Pancreas (tissue), 10 donors: ENCODE measurements around the gene TBC1D5. TPM values are rescaled to one million over a fixed set of nuclear protein-coding genes. Genes with fewer than 3 reads are reported as not detected.

ENCODE experiments used
- ATAC-seq, 4 donors: fragments of 200-7000 bp; cut with Tn5 transposase; one replicate each; pipeline versions ENCODE4 v1.8.0 to v1.9.1; 2020; ENCODE audit warnings: mild to moderate bottlenecking in 4 of 4, moderate library complexity in 4 of 4
- DNase-seq, 6 donors: peaks; one replicate each; pipeline ENCODE4 v3.0.0-alpha.2; 2020
- FAIRE-seq: peaks from 2 replicates; lab custom pipeline; 2012; peaks lifted over from hg19 to GRCh38; lab: Jason Lieb, UNC
- H3K27ac ChIP-seq, 4 donors: fragments of 200-600 bp; sonication (generic); 1 replicate in 3 of 4; 2 replicates in 1 of 4; pipeline versions ENCODE4 v1.5.0 to v1.8.0; 2020
- H3K27me3 ChIP-seq, 4 donors: fragments of 200-600 bp; one replicate each; pipeline ENCODE4 v1.8.0; 2021
- H3K36me3 ChIP-seq, 3 donors: fragments of 200-600 bp; sonication (generic) in 1 of 3; one replicate each; pipeline versions ENCODE4 v1.5.0 to v1.8.0; 2020 to 2021
- H3K4me1 ChIP-seq, 3 donors: fragments of 200-600 bp; one replicate each; pipeline ENCODE4 v1.8.0; 2021
- H3K4me3 ChIP-seq, 4 donors: fragments of 200-600 bp; sonication (generic) in 2 of 4; one replicate each; pipeline versions ENCODE4 v1.5.0 to v1.8.0; 2020 to 2021
- H3K9me3 ChIP-seq, 4 donors: fragments of 200-600 bp; one replicate each; pipeline ENCODE4 v1.8.0; 2021
- WGBS, 2 donors: extraction: QIAGEN DNeasy Blood & Tissue Kit; methylation state at CpG; one replicate each; pipeline ENCODE4 v1.1.7; 2013; 5-methylcytosine and 5-hydroxymethylcytosine counted together
- intact Hi-C, 3 donors: fragments of 100-400 bp; cut with DNase I; formaldehyde crosslinking; loops; one replicate each; pipeline versions ENCODE4 v1.11.1 to v1.14.2; 2022
- polyA plus RNA-seq, 2 donors: library from polyadenylated mRNA; stranded (reverse); fragments of 200-250 nt; gene quantifications; one replicate each; pipeline ENCODE4 v1.2.3, GENCODE V29; 2013
- total RNA-seq, 6 donors: library from RNA; stranded (reverse); fragmentation: NEBNext Ultra II Directional in 4 of 6; extraction: Animal tissue kit (Norgen Biotek cat#: 25700) in 4 of 6; gene quantifications; one replicate each; pipeline versions ENCODE4 v1.2.1 to v1.2.4, GENCODE V29; 2021 to 2023
- TF ChIP-seq, protein P1 (sequence below), 4 donors: fragments of 200-600 bp; sonication (generic) in 3 of 4; IDR thresholded peaks; one replicate each; pipeline versions ENCODE4 v1.5.0 to v1.8.0; 2021; ENCODE audit warnings: antibody characterized with exemption in 4 of 4
- donor health status: healthy with polysubstance abuse.
- donor health status: DM: no; HTN: no; CAD: no; lungs with moderate emphysema.
- donor health status: DM: no; HTN: no; CAD: no.
- donor health status: control.
- donor health status: control.
- donor health status: Bipolar disorder and iron deficiency.
- donor health status: DM: yes; HTN: yes; CAD: no.
- donor health status: DM: no; HTN: no; CAD: no.
- donor health status: DM: no; HTN: no; CAD: no.
- donor health status: DM: yes; HTN: yes; CAD: no.

TBC1D5 gene
- total and polyA plus RNA-seq, 8 donors: 6.5 to 39.2 (median 19.9) TPM

DNA sequence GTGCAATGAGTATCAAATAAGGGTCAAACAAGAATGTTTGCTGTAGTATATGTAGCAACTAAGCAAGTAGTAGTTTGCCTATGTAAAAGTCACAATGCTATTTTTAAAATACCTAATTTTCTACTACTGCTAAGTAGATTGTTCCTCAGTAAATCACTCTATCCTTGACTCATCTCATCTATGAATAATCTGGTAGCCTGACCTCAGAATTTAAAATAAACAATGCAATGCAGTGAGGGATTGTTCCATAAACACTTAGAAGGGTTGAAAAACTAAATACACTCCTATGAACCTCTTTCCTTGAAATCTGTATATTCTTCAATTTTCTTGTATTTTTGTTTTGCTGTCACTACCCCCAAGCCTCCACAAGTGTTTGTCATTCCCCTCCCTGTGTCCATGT, 253.3 kb downstream of the TBC1D5 start:
- intact Hi-C loops: no loop called here
- no peak overlapping the region for H3K4me3 ChIP-seq
- no peak overlapping the region for H3K27ac ChIP-seq
- FAIRE-seq (no peak), ATAC-seq (no peak), DNase-seq (no peak)
- TF ChIP-seq, protein P1, sequence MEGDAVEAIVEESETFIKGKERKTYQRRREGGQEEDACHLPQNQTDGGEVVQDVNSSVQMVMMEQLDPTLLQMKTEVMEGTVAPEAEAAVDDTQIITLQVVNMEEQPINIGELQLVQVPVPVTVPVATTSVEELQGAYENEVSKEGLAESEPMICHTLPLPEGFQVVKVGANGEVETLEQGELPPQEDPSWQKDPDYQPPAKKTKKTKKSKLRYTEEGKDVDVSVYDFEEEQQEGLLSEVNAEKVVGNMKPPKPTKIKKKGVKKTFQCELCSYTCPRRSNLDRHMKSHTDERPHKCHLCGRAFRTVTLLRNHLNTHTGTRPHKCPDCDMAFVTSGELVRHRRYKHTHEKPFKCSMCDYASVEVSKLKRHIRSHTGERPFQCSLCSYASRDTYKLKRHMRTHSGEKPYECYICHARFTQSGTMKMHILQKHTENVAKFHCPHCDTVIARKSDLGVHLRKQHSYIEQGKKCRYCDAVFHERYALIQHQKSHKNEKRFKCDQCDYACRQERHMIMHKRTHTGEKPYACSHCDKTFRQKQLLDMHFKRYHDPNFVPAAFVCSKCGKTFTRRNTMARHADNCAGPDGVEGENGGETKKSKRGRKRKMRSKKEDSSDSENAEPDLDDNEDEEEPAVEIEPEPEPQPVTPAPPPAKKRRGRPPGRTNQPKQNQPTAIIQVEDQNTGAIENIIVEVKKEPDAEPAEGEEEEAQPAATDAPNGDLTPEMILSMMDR (IDR thresholded peaks at IDR 0.05): no peak
- H3K27me3 ChIP-seq: no peaks in the 10 kb centered on the region
- H3K9me3 ChIP-seq: no peaks in the 10 kb centered on the region
- H3K4me1 ChIP-seq: no peaks in the 10 kb centered on the region
- H3K36me3 ChIP-seq: no peaks in the 10 kb centered on the region

GRCh38 chr3:17481116-17481515, 261.3 kb downstream of the TBC1D5 start:
- no peaks in the 10 kb centered on the region for H3K27me3 ChIP-seq
- DNase-seq (peak in 3 of 6 donors; percentile 21 to 49 (median 40)), ATAC-seq (peak in 1 of 4 donors; percentile 54), FAIRE-seq (no peak)
- no peaks in the 10 kb centered on the region for H3K36me3 ChIP-seq
- H3K4me1 ChIP-seq: no peaks in the 10 kb centered on the region
- intact Hi-C loops: no loop called here
- no peaks in the 10 kb centered on the region for H3K9me3 ChIP-seq
- 92 to 93% methylated on average over 10 of the region's 10 CpGs for WGBS, 2 donors
- TF ChIP-seq, protein P1 (IDR thresholded peaks at IDR 0.05): no peak
- H3K4me3 ChIP-seq: no peak overlapping the region
- H3K27ac ChIP-seq: no peak overlapping the region

DNA sequence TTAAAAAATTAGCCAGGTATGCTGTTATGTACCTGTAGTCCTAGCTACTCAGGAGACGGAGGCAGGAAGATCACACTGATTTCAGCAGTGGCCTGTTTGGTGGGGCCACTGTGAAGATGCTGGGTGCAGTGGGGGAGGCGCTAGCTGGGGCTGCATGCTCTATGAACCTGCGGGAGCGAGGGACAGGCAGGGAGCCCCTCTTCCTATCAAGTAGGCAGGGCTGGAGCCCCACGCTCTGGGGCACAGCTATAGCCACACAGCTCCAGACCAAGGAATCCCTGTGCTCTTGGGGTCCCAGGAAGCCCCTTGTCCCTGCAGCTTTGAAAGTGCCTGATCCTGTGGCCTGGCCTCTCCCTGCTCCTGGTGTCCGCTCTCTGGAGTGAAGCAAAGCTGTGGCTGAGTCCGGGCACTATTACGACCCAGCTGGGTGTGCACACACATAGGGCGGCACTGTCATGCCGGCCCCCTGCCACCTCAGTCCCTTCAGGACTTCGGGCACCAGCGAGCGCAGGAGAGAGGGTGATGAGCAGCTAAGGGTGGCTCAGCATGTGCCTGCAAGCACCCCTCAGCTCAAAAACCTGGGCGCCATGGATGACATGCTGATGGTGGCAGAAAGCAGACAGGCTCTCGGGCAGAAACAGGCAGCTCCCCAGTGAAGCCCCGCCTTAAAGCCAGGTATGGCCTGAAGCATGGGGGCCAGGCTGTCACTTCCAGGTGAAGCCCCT, 262.6 kb downstream of the TBC1D5 start:
- Histone ChIP-seq H3K27ac (no peak overlapping the region), H3K27me3 (no peaks in the 10 kb centered on the region), H3K4me3 (no peak overlapping the region), H3K9me3 (no peaks in the 10 kb centered on the region), H3K36me3 (no peaks in the 10 kb centered on the region), H3K4me1 (no peaks in the 10 kb centered on the region)
- TF ChIP-seq, protein P1 (IDR thresholded peaks at IDR 0.05): no peak
- no peak for FAIRE-seq
- 97 to 99% methylated on average over 16 of the region's 16 CpGs for WGBS, 2 donors
- peak in 3 of 6 donors; percentile 8 to 52 (median 51) for DNase-seq
- no peak for ATAC-seq
- intact Hi-C loops: no loop called here

- no peaks in the 10 kb centered on the region for H3K4me1 ChIP-seq
- TF ChIP-seq, protein P1 (IDR thresholded peaks at IDR 0.05): no peak
- no peak for FAIRE-seq
- peak; percentile 29 to 63 (median 36) for ATAC-seq
- WGBS, 2 donors: 51 to 54% methylated on average over 2 of the region's 2 CpGs
- H3K27me3 ChIP-seq: no peaks in the 10 kb centered on the region
- no peaks in the 10 kb centered on the region for H3K9me3 ChIP-seq
- no peak for DNase-seq
- H3K36me3 ChIP-seq: no peaks in the 10 kb centered on the region
- no peak overlapping the region for H3K4me3 ChIP-seq
- H3K27ac ChIP-seq: no peak overlapping the region
- intact Hi-C loops: no loop called here
These were observed 263.8 kb downstream of the TBC1D5 start for GRCh38 chr3:17478673-17479072.

- DNase-seq (no peak), ATAC-seq (no peak), FAIRE-seq (peak; percentile 75)
- H3K4me3 ChIP-seq: no peak overlapping the region
- TF ChIP-seq, protein P1 (IDR thresholded peaks at IDR 0.05): no peak
- H3K4me1 ChIP-seq: no peaks in the 10 kb centered on the region
- intact Hi-C loops: no loop called here
- no peaks in the 10 kb centered on the region for H3K9me3 ChIP-seq
- H3K27me3 ChIP-seq: no peaks in the 10 kb centered on the region
- no peak overlapping the region for H3K27ac ChIP-seq
- no peaks in the 10 kb centered on the region for H3K36me3 ChIP-seq
These were observed 268.7 kb downstream of the TBC1D5 start for GRCh38 chr3:17473761-17474160.
